ENCODE data around the gene PSG4.
"Not testable (repeated sequence)": the region's sequence is repeated elsewhere in the genome, so short reads cannot be mapped to it uniquely, and the experiment has no call there.

Gene PSG4

GRCh38 chr19:43198686-43199419 is 6.6 kb downstream of the PSG4 start:
- H3K36me3 ChIP-seq (ENCODE audit: insufficient read depth, low read length); H3K79me2 ChIP-seq (ENCODE audit: control insufficient read depth, insufficient read depth, low read length, unreplicated experiment); H3K27ac ChIP-seq (ENCODE audit: low read depth, low read length); H3K27me3 ChIP-seq (ENCODE audit: insufficient read depth, low read length); H2AFZ ChIP-seq (ENCODE audit: low read length, unreplicated experiment); H3K4me3 ChIP-seq (ENCODE audit: low read depth, low read length): not testable (repeated sequence)
- H3K4me1 ChIP-seq (ENCODE audit: control insufficient read depth, insufficient read depth, low read length, unreplicated experiment): peaks cover 11% of the 10 kb centered on the region

- not testable (repeated sequence) for H3K27ac ChIP-seq (ENCODE audit: low read depth, low read length); H3K27me3 ChIP-seq (ENCODE audit: insufficient read depth, low read length); H3K4me3 ChIP-seq (ENCODE audit: low read depth, low read length); H3K79me2 ChIP-seq (ENCODE audit: control insufficient read depth, insufficient read depth, low read length, unreplicated experiment); H2AFZ ChIP-seq (ENCODE audit: low read length, unreplicated experiment); H3K36me3 ChIP-seq (ENCODE audit: insufficient read depth, low read length)
- peaks cover 11% of the 10 kb centered on the region for H3K4me1 ChIP-seq (ENCODE audit: control insufficient read depth, insufficient read depth, low read length, unreplicated experiment)
These were observed 7.6 kb downstream of the PSG4 start for GRCh38 chr19:43197666-43198397.

DNA sequence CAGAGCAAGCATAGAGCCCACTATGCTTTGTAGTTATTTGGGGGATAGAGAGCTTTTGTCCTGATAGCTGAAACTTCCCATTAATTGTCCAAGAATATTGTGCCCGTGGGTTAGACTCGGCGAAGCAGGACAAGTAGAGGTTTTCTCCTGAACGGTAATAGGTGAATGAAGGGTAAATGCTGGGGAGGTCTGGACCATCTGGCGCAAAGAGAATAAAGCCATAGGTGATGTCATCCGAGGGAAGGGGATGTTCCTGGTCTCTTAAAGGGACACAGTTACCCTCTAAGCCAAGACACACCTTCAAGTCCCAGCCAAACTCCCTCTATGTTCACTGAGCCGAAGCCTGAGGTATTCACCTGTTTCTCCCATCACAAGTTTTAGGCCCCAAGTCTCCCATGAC is 11.0 kb downstream of the PSG4 start:
- not testable (repeated sequence) for H3K4me3 ChIP-seq (ENCODE audit: low read depth, low read length); H3K27ac ChIP-seq (ENCODE audit: low read depth, low read length); H3K36me3 ChIP-seq (ENCODE audit: insufficient read depth, low read length); H3K4me1 ChIP-seq (ENCODE audit: control insufficient read depth, insufficient read depth, low read length, unreplicated experiment); H3K27me3 ChIP-seq (ENCODE audit: insufficient read depth, low read length); H2AFZ ChIP-seq (ENCODE audit: low read length, unreplicated experiment); H3K79me2 ChIP-seq (ENCODE audit: control insufficient read depth, insufficient read depth, low read length, unreplicated experiment)

DNA sequence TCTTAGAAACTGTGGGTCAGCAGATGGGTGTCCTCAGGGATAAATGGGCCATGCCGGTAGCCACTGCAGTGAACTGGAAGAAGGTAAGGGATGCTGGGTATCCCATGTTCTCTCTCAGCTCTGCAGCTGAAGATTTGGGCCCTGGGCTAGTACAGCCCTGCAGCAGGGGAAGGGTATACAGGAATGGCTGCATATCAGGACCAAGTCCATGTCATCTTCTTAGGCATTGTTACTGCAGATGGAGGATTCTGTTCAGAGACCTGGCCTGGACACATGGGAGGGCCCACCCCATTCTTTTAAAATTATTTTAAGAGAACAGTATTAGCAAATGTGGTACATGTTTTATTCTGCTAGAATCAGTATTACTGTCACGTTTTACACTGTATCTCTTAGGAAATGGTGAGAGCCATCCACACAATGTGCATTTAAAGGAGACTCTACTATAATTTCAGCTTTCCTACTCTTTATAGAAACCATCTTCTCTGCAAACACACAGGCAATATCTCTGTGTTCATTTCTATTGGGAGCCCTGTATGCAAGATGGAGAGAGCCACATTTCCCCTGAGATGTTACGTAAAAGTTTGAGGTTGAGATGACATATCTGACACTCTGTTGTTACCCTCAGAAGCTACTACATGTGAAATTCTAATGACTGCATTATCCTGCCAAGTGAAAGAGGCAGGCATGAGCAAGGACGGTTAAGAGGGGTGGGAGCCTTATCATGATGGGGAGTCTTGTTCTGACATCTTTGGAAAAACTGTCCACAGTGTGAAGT is 12.9 kb downstream of the PSG4 start:
- H3K4me3 ChIP-seq (ENCODE audit: low read depth, low read length); H2AFZ ChIP-seq (ENCODE audit: low read length, unreplicated experiment); H3K27ac ChIP-seq (ENCODE audit: low read depth, low read length); H3K4me1 ChIP-seq (ENCODE audit: control insufficient read depth, insufficient read depth, low read length, unreplicated experiment); H3K36me3 ChIP-seq (ENCODE audit: insufficient read depth, low read length); H3K79me2 ChIP-seq (ENCODE audit: control insufficient read depth, insufficient read depth, low read length, unreplicated experiment); H3K27me3 ChIP-seq (ENCODE audit: insufficient read depth, low read length): not testable (repeated sequence)

GRCh38 chr19:43188092-43188491 is 17.3 kb downstream of the PSG4 start:
- H3K27ac ChIP-seq (ENCODE audit: low read depth, low read length); H3K36me3 ChIP-seq (ENCODE audit: insufficient read depth, low read length); H3K27me3 ChIP-seq (ENCODE audit: insufficient read depth, low read length); H3K4me1 ChIP-seq (ENCODE audit: control insufficient read depth, insufficient read depth, low read length, unreplicated experiment); H2AFZ ChIP-seq (ENCODE audit: low read length, unreplicated experiment); H3K79me2 ChIP-seq (ENCODE audit: control insufficient read depth, insufficient read depth, low read length, unreplicated experiment); H3K4me3 ChIP-seq (ENCODE audit: low read depth, low read length): not testable (repeated sequence)

DNA sequence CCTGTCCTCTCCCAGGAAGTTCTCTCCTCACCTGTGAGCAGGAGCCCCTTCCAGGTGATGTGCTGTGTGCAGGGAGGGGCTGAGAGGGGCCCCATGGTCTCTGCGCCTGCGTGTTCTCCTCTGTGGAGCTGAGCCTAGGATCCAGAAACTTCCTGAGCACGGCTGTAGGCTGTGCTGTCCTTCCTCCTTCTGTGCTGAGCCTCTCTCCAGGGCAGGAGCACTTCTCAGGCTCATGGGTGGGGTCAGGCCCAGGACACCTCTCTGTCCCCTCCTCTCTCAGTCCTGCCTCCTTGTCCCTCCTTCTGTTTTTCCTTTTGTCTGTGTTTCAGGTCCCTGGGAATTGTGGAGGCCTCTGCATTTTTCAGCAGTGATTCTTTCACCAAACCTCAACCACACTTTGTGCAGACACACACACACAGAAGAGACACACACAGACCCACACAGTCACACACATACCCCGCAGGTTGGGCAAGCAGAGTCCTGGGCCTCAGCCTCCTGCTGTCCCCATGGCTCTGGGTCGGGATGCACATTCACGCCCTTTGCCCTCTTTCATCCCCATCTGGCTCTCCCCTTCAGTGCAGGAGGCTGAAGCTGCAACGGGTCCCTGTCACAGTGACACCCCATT is 19.0 kb downstream of the PSG4 start, which contains the start of gene PSG5:
PSG5 (minus strand) TSS at position 226 of the 625 bp plus-strand sequence; CDS start at position 95, 131 bp downstream.
- H3K4me1 ChIP-seq (ENCODE audit: control insufficient read depth, insufficient read depth, low read length, unreplicated experiment); H3K4me3 ChIP-seq (ENCODE audit: low read depth, low read length); H3K27ac ChIP-seq (ENCODE audit: low read depth, low read length); H3K79me2 ChIP-seq (ENCODE audit: control insufficient read depth, insufficient read depth, low read length, unreplicated experiment); H2AFZ ChIP-seq (ENCODE audit: low read length, unreplicated experiment); H3K36me3 ChIP-seq (ENCODE audit: insufficient read depth, low read length); H3K27me3 ChIP-seq (ENCODE audit: insufficient read depth, low read length): not testable (repeated sequence)

GRCh38 chr19:43181869-43182771 is 23.3 kb downstream of the PSG4 start:
- not testable (repeated sequence) for H3K4me3 ChIP-seq (ENCODE audit: low read depth, low read length); H3K79me2 ChIP-seq (ENCODE audit: control insufficient read depth, insufficient read depth, low read length, unreplicated experiment); H3K36me3 ChIP-seq (ENCODE audit: insufficient read depth, low read length); H3K27me3 ChIP-seq (ENCODE audit: insufficient read depth, low read length); H2AFZ ChIP-seq (ENCODE audit: low read length, unreplicated experiment)
- peaks cover 14% of the 10 kb centered on the region for H3K4me1 ChIP-seq (ENCODE audit: control insufficient read depth, insufficient read depth, low read length, unreplicated experiment)
- H3K27ac ChIP-seq (ENCODE audit: low read depth, low read length): peak overlapping the region; percentile 97

DNA sequence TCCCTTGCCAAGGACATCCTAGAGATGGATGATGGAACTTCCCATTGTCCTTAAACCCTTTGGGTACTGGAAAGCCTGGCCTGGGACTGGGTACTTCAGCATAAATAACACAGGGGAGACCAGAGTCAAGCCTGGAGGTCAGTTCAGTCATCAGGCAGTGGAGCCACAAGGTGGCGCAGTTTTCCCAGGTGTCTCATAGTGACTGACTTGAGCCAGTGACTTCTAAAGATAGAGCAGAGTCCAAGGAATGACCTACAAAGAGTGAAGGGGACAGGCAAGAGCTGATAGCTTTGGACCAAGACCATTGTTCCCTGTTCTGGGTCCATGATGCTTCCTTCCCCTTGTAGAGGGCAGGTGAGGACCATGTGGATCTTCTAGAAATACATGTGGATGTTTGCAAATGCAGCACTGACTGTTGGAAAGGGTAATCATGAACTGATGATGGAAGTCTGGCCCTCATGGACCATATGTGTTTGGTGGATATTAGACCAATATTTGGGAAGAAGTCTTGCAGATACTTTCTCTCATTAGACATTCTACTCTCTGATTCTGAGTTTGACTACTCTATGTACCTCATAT is 25.8 kb downstream of the PSG4 start:
- H3K4me1 ChIP-seq (ENCODE audit: control insufficient read depth, insufficient read depth, low read length, unreplicated experiment): peaks cover 14% of the 10 kb centered on the region
- H3K27ac ChIP-seq (ENCODE audit: low read depth, low read length); H2AFZ ChIP-seq (ENCODE audit: low read length, unreplicated experiment); H3K79me2 ChIP-seq (ENCODE audit: control insufficient read depth, insufficient read depth, low read length, unreplicated experiment); H3K4me3 ChIP-seq (ENCODE audit: low read depth, low read length); H3K27me3 ChIP-seq (ENCODE audit: insufficient read depth, low read length); H3K36me3 ChIP-seq (ENCODE audit: insufficient read depth, low read length): not testable (repeated sequence)

GRCh38 chr19:43178577-43178976 is 26.9 kb downstream of the PSG4 start:
- not testable (repeated sequence) for H3K27ac ChIP-seq (ENCODE audit: low read depth, low read length); H3K79me2 ChIP-seq (ENCODE audit: control insufficient read depth, insufficient read depth, low read length, unreplicated experiment); H3K36me3 ChIP-seq (ENCODE audit: insufficient read depth, low read length); H3K27me3 ChIP-seq (ENCODE audit: insufficient read depth, low read length); H3K4me3 ChIP-seq (ENCODE audit: low read depth, low read length); H2AFZ ChIP-seq (ENCODE audit: low read length, unreplicated experiment)
- peaks cover 14% of the 10 kb centered on the region for H3K4me1 ChIP-seq (ENCODE audit: control insufficient read depth, insufficient read depth, low read length, unreplicated experiment)

- H3K36me3 ChIP-seq (ENCODE audit: insufficient read depth, low read length); H3K27me3 ChIP-seq (ENCODE audit: insufficient read depth, low read length); H3K79me2 ChIP-seq (ENCODE audit: control insufficient read depth, insufficient read depth, low read length, unreplicated experiment); H3K4me3 ChIP-seq (ENCODE audit: low read depth, low read length); H2AFZ ChIP-seq (ENCODE audit: low read length, unreplicated experiment); H3K4me1 ChIP-seq (ENCODE audit: control insufficient read depth, insufficient read depth, low read length, unreplicated experiment); H3K27ac ChIP-seq (ENCODE audit: low read depth, low read length): not testable (repeated sequence)
These were observed 39.5 kb downstream of the PSG4 start for GRCh38 chr19:43165906-43166305.

All from ACC112 (cell line).